NCI-H2029 treated with DMSO at 0.1 percent for 48 hours (cell line): ENCODE measurements around the gene PPM1H.
"Not testable (repeated sequence)": the region's sequence is repeated elsewhere in the genome, so short reads cannot be mapped to it uniquely, and the experiment has no call there.

Source experiments
- DNase-seq: peaks from one replicate; lab custom pipeline; 2025; lab: John Stamatoyannopoulos, UW

PPM1H gene

DNA sequence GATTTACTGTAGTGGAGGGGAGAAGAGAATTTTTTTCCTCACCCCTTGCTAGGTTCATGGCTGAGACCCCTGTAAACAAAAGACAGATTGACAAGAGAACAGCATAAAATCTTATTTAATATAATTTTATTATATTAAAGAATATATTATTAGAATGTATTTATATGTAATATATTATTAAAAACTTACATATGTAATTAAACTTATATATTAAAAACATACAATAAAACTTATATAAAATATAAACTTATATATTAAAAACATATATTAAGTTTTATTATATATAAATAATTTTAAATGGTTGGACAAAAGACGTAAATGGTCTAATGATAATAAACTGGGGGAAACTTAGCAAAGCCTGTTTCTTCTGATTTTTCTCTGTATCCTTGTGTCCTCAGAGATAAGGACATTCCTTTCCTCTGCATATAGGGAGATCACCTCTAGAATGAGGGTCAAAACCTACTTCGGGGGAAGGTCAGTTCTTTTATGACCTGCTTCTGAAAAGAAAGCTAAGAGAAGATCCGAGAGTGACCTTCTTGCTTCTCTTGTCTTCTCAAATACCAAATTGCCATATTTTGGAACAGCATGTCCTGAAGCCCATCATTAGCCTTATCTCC, 8.9 kb upstream of the PPM1H start:
- DNase-seq: no peak

DNA sequence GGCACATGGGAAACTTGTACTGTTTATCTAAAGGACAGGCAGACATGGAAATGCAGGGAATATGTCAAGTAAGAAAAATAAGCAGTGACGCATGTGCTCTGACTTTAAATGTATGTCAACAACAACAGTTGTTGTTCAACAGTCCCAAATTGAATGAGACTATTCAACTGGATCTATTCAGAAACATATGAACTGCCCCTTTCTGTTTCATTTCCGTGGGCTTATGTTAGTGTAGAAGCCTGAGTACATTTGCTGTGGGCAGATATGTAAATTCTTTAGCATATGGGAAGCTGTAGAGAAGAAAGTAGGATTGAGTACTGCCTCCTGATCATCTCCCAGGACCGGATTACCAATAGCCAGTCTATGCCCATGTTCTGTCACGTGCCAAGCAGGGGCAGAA, 7.4 kb upstream of the PPM1H start:
- not testable (repeated sequence) for DNase-seq

GRCh38 chr12:62934239-62934798, 631 bp downstream of the PPM1H start:
- DNase-seq: peak; percentile 25

- DNase-seq: no peak
Measured at GRCh38 chr12:62933602-62934238, 1.2 kb downstream of the PPM1H start.

DNA sequence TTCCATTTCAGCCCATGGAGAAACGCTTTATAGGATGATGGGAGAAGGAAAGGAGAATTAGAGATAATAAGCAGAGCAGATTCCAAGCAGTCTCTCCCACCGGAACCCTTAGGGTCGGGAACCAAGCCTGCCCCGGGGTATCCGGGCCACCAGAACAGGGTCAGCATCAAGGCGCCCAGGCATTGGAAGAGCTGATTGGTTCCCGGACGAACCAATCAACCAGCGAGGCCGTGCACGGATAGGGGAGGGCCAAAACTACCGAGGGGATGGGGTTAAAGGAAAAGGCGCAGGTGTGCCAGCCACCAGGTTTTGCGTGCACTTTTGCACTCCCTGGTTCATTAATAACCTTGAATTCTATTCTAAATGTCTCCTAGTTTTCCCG, 1.7 kb downstream of the PPM1H start:
- peak; percentile 54 for DNase-seq

- DNase-seq: no peak
Measured at GRCh38 chr12:62931477-62931876, 3.5 kb downstream of the PPM1H start.

DNA sequence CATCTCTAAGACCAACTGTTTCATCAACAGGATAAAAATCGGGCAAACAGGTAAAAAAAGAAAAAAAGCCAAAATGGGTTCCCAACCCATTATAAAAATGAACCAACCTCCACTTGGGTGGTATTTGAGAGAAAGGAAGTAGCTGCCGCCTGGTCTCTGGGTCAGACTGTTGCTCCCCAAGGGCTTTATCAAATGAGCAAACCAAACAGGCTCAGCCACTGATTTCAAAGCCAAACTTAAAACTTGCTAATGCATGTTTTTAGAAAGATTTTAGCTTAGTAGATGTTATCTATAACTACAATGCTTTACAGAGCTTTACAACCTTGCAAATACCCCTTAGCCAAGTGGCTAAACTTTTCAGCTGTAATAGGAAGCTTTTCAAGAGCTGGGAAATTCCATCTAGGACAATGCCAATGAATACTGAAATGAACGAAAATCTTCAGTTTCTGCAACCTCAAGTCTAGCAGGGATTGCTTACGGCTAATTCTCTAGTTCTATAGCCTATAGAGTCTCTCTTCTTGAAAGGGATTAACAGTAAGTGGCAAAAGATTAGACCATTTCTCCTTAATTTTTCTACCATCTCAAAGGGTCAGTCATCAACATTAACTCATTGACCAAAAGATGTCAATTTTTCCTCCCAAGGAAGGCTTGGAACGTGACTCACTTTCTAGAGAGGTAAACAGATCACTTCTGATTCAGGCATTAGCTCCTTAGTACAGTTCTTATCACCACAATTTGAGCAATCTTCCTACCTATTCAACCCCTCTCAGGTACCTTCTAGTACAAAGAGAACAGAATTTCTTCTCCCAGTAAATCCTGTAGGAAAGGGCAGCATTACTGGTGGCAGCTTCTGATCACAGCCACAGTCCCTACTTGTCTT, 4.2 kb downstream of the PPM1H start:
- no peak for DNase-seq

DNA sequence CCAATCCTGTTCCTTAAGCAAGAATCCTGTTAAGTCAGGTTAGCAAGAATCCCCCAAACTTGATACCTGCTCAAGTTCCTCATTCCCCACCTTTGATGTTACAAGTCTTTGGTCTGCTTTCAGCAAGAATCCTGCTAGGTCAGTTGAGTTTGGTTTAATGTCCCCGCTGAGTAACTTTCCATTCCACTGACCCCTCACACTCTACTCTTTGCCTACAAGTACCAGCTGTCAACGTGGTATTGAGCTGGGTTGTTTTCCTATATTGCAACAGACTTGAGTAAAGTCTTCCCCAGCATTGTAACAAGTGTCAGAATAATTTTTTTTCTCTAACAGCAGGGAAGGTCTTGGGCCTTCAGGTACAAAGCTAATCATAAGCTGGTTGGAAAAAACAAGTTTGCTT, 6.3 kb downstream of the PPM1H start:
- no peak for DNase-seq

DNA sequence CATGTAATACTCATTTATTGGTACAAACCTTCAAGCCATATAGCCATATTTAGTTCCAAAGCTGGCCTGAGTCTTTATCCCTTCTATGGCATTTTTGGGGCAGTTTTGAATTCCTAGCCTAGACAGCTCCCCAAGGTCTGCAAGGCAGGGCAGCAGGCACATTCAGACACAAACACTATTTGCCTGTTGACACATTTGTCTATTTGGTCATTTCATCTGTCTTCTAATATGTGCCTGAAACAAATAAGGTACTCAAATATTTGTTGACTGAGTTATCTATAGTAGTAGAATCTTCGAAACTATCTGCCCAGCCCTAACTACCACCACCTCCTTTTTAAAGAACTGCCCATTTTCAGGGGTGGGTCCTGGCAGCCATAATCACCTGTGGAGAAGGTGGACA, 9.3 kb downstream of the PPM1H start:
- DNase-seq: no peak

GRCh38 chr12:62924084-62924483, 10.9 kb downstream of the PPM1H start:
- no peak for DNase-seq

DNA sequence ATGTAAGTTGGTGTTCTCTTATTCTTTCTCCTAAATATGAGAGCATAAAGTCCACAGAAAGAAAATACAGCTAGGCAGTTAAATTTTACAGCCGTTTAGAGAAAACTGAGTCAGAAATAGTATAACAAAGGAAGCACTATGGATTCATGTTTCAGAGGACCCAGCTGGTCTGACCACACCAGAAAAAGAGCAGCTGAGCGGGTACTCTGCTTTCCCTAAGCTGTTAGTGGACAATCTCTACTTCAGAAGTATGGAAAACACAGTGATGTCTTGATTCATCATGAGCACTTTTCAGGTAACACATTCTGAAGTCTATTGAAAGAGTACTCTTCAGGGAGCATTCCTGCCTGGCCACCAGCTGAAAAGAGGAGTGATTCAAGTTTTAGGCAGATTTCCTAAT, 12.4 kb downstream of the PPM1H start:
- DNase-seq: no peak

GRCh38 chr12:62919838-62920237, 15.1 kb downstream of the PPM1H start:
- DNase-seq: peak; percentile 88

DNA sequence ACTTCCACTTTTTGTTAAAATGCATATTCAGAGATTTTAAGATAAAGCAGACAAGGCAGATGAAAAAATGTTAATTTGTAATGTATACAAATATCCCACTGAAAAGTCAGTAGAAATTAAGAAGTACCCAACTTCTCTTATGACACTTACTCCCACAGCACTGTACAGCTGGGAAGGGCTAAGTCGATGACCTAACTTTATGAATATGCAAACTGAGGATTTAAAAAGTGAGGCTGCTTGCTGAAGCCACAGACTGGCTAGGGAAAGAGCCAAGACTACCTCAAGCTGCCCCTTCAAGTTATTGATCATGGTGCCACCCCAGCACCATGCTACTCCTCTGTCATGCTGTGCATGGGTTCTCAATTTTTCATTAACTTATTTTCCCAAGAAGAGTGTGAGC, 17.0 kb downstream of the PPM1H start:
- no peak for DNase-seq

DNA sequence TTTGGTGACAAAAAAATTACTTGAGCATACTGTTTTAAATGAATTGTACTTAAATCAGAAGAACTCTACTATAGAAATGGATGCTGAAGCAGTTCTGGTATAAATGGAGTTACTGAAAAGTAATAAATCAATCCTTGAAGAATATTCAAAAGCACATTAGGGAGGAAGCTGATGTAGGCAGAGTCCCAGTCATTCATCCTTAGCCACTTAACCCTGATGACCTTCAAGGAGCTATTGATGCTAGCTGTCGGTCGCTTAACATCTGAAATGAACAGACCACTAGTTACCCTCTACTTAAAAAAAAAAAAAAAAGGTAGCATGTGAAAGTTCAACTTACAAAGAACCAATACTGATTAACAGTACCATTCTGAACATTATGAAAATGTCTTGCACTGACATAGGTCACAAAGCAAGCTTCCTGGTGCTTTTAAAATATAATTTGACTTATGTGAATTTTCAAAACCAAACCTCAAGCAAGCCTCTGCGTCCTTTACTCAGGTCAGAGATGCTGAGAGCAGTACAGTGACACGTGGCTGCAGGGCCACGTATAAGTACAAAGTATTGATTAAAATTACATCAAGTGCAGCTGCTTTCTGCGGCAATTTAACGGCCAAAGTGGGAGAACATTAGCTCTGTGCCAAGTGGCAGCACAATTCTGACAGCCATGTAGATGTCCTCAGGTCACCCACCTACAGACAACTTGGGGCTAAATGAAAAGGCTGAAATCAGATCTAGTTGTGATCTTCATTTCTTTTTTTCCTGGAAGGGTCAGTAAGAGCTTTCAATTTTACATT, 18.1 kb downstream of the PPM1H start:
- DNase-seq: no peak

DNA sequence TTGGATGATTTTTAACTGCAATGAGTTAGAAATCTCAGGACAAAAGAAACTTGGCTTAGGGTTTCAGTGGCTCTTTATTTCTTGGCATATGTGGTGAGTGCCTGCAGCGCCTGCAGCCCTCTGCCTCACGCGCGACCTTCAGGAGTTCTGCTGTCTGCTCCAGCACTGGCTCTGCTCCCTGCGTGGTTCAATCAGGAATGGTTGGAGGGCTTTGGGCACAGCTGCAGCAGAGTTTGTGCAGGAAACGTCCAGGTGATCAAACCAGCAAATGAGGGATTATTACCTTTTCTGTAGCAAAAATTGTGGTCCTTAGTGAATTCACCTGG, 19.8 kb downstream of the PPM1H start:
- no peak for DNase-seq

GRCh38 chr12:62914443-62915203, 20.3 kb downstream of the PPM1H start:
- no peak for DNase-seq

DNA sequence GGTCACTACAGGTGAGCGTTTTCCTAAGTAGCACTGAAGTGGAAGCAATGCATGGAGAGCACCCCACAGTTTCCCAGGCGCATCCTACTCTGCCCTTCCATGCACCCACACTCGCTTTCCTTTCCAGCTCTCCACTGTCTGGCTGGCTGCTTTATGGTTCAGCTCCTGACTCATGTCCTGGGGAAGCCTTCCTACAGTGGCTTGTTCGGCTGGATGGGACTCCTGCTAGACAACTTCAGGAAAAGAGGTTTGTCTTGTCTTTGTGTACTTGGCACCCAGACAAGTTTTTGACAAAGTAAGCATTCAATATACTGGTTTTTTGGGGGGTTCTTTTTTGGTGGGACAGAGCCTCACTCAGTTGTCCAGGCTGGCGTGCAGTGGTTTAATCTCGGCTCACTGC, 21.6 kb downstream of the PPM1H start:
- DNase-seq: no peak

- no peak for DNase-seq
Measured at GRCh38 chr12:62912644-62913043, 22.3 kb downstream of the PPM1H start.

DNA sequence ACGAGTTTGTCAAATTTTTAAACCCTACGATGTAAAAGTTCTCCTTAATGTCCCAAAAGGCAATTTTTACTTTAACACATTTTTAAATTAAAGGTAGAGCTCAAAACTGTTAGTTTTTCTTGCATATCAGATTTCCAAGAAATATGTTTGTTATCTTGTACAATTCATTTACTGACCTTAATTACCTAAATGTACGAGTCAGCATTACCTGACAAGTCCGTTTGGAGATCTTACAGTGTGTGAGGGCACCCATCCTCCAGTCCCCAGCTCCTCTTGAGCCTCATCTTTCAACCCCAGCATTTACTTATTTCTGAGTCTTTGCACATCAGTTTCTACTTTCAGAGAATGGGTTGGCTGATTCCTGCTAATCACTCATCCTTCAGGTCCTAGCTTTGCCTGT, 23.7 kb downstream of the PPM1H start:
- no peak for DNase-seq

DNA sequence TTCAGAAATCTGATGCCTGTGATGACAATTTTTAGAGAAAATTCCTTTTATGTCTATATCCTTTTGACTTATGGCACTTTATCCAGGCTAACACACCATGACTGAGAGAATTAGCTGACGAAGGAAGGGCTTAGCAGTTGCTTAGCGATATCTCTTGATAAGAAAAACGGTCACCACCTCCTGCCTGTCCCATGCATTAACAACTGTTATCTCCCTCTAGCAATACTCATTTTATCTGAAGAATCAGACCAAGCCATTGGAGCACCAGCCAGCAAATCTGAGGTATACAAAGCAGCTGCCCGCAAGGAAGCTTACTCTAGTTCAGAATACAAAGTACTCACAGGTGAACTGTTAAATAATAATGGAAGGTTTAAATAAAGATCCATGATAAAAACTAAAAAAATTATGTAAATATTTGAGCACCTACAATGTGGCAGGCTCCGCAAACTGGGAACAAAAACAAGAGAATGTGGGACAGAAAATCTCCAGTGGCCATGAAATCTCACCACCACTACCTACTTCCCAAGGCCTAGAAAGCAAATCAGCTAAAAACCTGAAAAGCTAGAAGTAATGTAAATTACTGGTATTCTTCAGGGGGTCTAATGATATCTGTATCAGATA, 24.3 kb downstream of the PPM1H start:
- DNase-seq: no peak

GRCh38 chr12:62909340-62909739, 25.6 kb downstream of the PPM1H start:
- DNase-seq: no peak
